GM12874 (cell line): ENCODE measurements around the gene SMCO1.

ENCODE experiments used
- CTCF ChIP-seq: IDR thresholded peaks from 2 replicates; pipeline ENCODE4 v1.5.1; 2011; ENCODE audit warnings: low read depth, mild to moderate bottlenecking, control low read depth, low read length, moderate library complexity; ENCODE audit not compliant: insufficient read depth

Gene SMCO1

GRCh38 chr3:196503196-196504076, 11.7 kb downstream of the SMCO1 start, which contains the start of gene RNF168:
TSS of gene RNF168 (minus strand) at chr3:196503768. CDS start at chr3:196503173, 595 bp downstream.
- TF ChIP-seq CTCF, result no peak

GRCh38 chr3:196502775-196503195, 12.4 kb downstream of the SMCO1 start:
- no peak for TF ChIP-seq CTCF

GRCh38 chr3:196501316-196502044, 13.7 kb downstream of the SMCO1 start:
- no peak for TF ChIP-seq CTCF

- TF ChIP-seq CTCF, result no peak
These were observed 15.2 kb downstream of the SMCO1 start for GRCh38 chr3:196499807-196500524.

GRCh38 chr3:196499061-196499460, 16.1 kb downstream of the SMCO1 start:
- TF ChIP-seq CTCF, result no peak

GRCh38 chr3:196498297-196498696, 16.8 kb downstream of the SMCO1 start:
- TF ChIP-seq CTCF, result no peak

GRCh38 chr3:196496183-196496582, 19.0 kb downstream of the SMCO1 start:
- TF ChIP-seq CTCF, result no peak
